H1 (cell line): ENCODE data around the gene PRDM1. TPM values are rescaled to one million over a fixed set of nuclear protein-coding genes. Genes with fewer than 3 reads are reported as not detected.

Source experiments
- CTCF ChIA-PET: fragments of 300-600 bp; sonication (Branson Sonifier 250); formaldehyde crosslinking; loops from one replicate; lab custom pipeline; 2021; ENCODE audit not compliant: partially characterized antibody; lab: Charles Lee
- POLR2A ChIA-PET: fragments of 300-600 bp; sonication (Branson Sonifier 250); formaldehyde crosslinking; loops from one replicate; lab custom pipeline; 2021; ENCODE audit warnings: inconsistent platforms; ENCODE audit not compliant: partially characterized antibody; lab: Charles Lee
- DNase-seq, 2 experiments: peaks; one replicate each; pipeline versions ENCODE4 v3.0.0 to v3.0.0-alpha.2; 2010 to 2022; ENCODE audit warnings: low spot score in 2 of 2, low read depth in 1 of 2, mixed read lengths in 1 of 2
- FAIRE-seq: peaks from 2 replicates; lab custom pipeline; 2011; peaks lifted over from hg19 to GRCh38; lab: Jason Lieb, UNC
- H2AFZ ChIP-seq: 2 replicates; pipeline ENCODE4 v1.8.1; 2012; ENCODE audit warnings: low read length, inconsistent platforms
- H2AK5ac ChIP-seq: 2 replicates; pipeline ENCODE4 v1.6.1; 2013; ENCODE audit warnings: low read depth, low read length
- H2BK120ac ChIP-seq: replicated peaks from 2 replicates; pipeline ENCODE3; 2013; ENCODE audit warnings: low read depth, low read length, inconsistent platforms
- H2BK12ac ChIP-seq: 2 replicates; pipeline ENCODE4 v1.6.1; 2013; ENCODE audit warnings: low read depth, low read length
- H2BK15ac ChIP-seq: 2 replicates; pipeline ENCODE4 v1.6.1; 2013; ENCODE audit warnings: low read length
- H2BK20ac ChIP-seq: 2 replicates; pipeline ENCODE4 v1.6.1; 2013; ENCODE audit warnings: low read length
- H2BK5ac ChIP-seq: 2 replicates; pipeline ENCODE4 v1.6.1; 2013; ENCODE audit warnings: low read depth, low read length
- H3K14ac ChIP-seq: 2 replicates; pipeline ENCODE4 v1.6.1; 2013; ENCODE audit warnings: inconsistent platforms; ENCODE audit not compliant: insufficient read length
- H3K18ac ChIP-seq: 2 replicates; pipeline ENCODE4 v1.6.1; 2013; ENCODE audit warnings: low read length; ENCODE audit errors: extremely low read depth
- H3K23ac ChIP-seq: 2 replicates; pipeline ENCODE4 v1.6.1; 2013; ENCODE audit warnings: inconsistent platforms; ENCODE audit not compliant: insufficient read length
- H3K23me2 ChIP-seq: 2 replicates; pipeline ENCODE4 v1.6.1; 2013; ENCODE audit warnings: low read depth, low read length
- H3K27ac ChIP-seq: 2 replicates; pipeline ENCODE4 v1.6.1; 2011; ENCODE audit warnings: low read depth, low read length, inconsistent platforms
- H3K27me3 ChIP-seq, 4 experiments: replicated peaks in 1 of 4; 1 replicate in 1 of 4; 2 replicates in 3 of 4; pipeline versions ENCODE4 v1.6.1 to v1.8.1; 2011 to 2013; ENCODE audit warnings: low read length in 3 of 4, mild to moderate bottlenecking in 3 of 4, inconsistent platforms in 2 of 4, mixed read lengths in 2 of 4, moderate library complexity in 1 of 4; ENCODE audit not compliant: control insufficient read depth in 3 of 4, insufficient read depth in 3 of 4; ENCODE audit errors: extremely low read depth in 1 of 4
- H3K36me3 ChIP-seq, 4 experiments: 2 replicates each; pipeline versions ENCODE4 v1.6.1 to v1.8.1; 2011 to 2013; ENCODE audit warnings: mild to moderate bottlenecking in 4 of 4, low read length in 3 of 4, moderate library complexity in 2 of 4, control low read depth in 1 of 4, inconsistent platforms in 1 of 4; ENCODE audit not compliant: insufficient read depth in 4 of 4, control insufficient read depth in 2 of 4
- H3K4ac ChIP-seq: replicated peaks from 2 replicates; pipeline ENCODE3; 2013; ENCODE audit warnings: low read length, low read depth, mixed read lengths, inconsistent platforms; ENCODE audit not compliant: insufficient read length
- H3K4me1 ChIP-seq, 4 experiments: replicated peaks in 1 of 4; 1 replicate in 1 of 4; 2 replicates in 3 of 4; pipeline versions ENCODE4 v1.6.1 to v1.8.1; 2011 to 2013; ENCODE audit warnings: low read length in 3 of 4, inconsistent platforms in 2 of 4, mixed read lengths in 1 of 4; ENCODE audit not compliant: insufficient read depth in 4 of 4, control insufficient read depth in 3 of 4
- H3K4me2 ChIP-seq, 2 experiments: 2 replicates each; pipeline versions ENCODE4 v1.6.1 to v1.8.1; 2011 to 2013; ENCODE audit warnings: low read depth in 2 of 2, low read length in 2 of 2, control low read depth in 1 of 2, inconsistent platforms in 1 of 2, mild to moderate bottlenecking in 1 of 2; ENCODE audit not compliant: insufficient read depth in 1 of 2
- H3K4me3 ChIP-seq, 4 experiments: fragments of 200-600, 300-600 bp in 1 of 4; sonication (generic), shearing (Covaris generic), sonication (Bioruptor Twin) in 1 of 4; 2 replicates each; pipeline versions ENCODE4 v1.5.1 to v1.8.1; 2011 to 2016; ENCODE audit warnings: low read length in 4 of 4, low read depth in 3 of 4, control low read depth in 2 of 4, inconsistent platforms in 2 of 4, mild to moderate bottlenecking in 2 of 4, mixed read lengths in 1 of 4, moderate library complexity in 1 of 4; ENCODE audit not compliant: insufficient read depth in 2 of 4; ENCODE audit errors: extremely low read depth in 1 of 4
- H3K56ac ChIP-seq: replicated peaks from 2 replicates; pipeline ENCODE3; 2013; ENCODE audit warnings: low read depth, mild to moderate bottlenecking, mixed read lengths, low read length, inconsistent platforms; ENCODE audit not compliant: insufficient read length
- H3K79me1 ChIP-seq: 2 replicates; pipeline ENCODE4 v1.6.1; 2013; ENCODE audit warnings: low read depth, low read length, control low read depth
- H3K79me2 ChIP-seq, 2 experiments: 2 replicates each; pipeline versions ENCODE4 v1.6.1 to v1.8.1; 2012 to 2013; ENCODE audit warnings: low read length in 2 of 2, mild to moderate bottlenecking in 2 of 2, inconsistent platforms in 1 of 2; ENCODE audit not compliant: insufficient read depth in 2 of 2, control insufficient read depth in 1 of 2
- H3K9ac ChIP-seq, 4 experiments: replicated peaks in 1 of 4; 1 replicate in 1 of 4; 2 replicates in 3 of 4; pipeline versions ENCODE4 v1.6.1 to v1.8.1; 2011 to 2013; ENCODE audit warnings: low read depth in 3 of 4, low read length in 3 of 4, control low read depth in 2 of 4, mild to moderate bottlenecking in 2 of 4, moderate library complexity in 2 of 4, inconsistent platforms in 1 of 4; ENCODE audit errors: extremely low read depth in 1 of 4
- H3K9me3 ChIP-seq, 2 experiments: 2 replicates each; pipeline versions ENCODE4 v1.6.1 to v1.8.1; 2012 to 2013; ENCODE audit warnings: mild to moderate bottlenecking in 2 of 2, moderate library complexity in 2 of 2, control low read depth in 1 of 2, inconsistent platforms in 1 of 2, low read depth in 1 of 2, low read length in 1 of 2, mixed read lengths in 1 of 2; ENCODE audit not compliant: insufficient read depth in 2 of 2
- H4K20me1 ChIP-seq, 2 experiments: replicated peaks in 1 of 2; 2 replicates each; pipeline versions ENCODE3 to v1.8.1; 2011 to 2013; ENCODE audit warnings: inconsistent platforms in 2 of 2, low read length in 2 of 2, mild to moderate bottlenecking in 1 of 2; ENCODE audit not compliant: insufficient read depth in 2 of 2, control insufficient read depth in 1 of 2
- H4K5ac ChIP-seq: 2 replicates; pipeline ENCODE4 v1.6.1; 2013; ENCODE audit warnings: low read length, low read depth, mixed read lengths, inconsistent platforms; ENCODE audit not compliant: insufficient read length
- H4K8ac ChIP-seq: 2 replicates; pipeline ENCODE4 v1.8.0; 2013; ENCODE audit warnings: mild to moderate bottlenecking, moderate library complexity, low read length, inconsistent platforms; ENCODE audit not compliant: insufficient read depth; ENCODE audit errors: extremely low read depth
- H4K91ac ChIP-seq: replicated peaks from 2 replicates; pipeline ENCODE3; 2013; ENCODE audit warnings: low read length, mixed read lengths, inconsistent platforms; ENCODE audit not compliant: insufficient read length
- BRCA1 ChIP-seq: IDR thresholded peaks from 2 replicates; pipeline ENCODE4 v1.6.1; 2012; ENCODE audit warnings: low read depth, low read length, improper control_type of control experiment
- CEBPB ChIP-seq: IDR thresholded peaks from 2 replicates; pipeline ENCODE4 v1.6.1; 2012; ENCODE audit warnings: low read depth, low read length
- EZH2 ChIP-seq: fragments of 200-600 bp; sonication (generic); IDR thresholded peaks from 2 replicates; pipeline ENCODE4 v1.7.1; 2012; ENCODE audit warnings: low read depth, mild to moderate bottlenecking, moderate library complexity, low read length, inconsistent platforms; ENCODE audit not compliant: severe bottlenecking
- KDM5A ChIP-seq: fragments of 200-600 bp; IDR thresholded peaks from 2 replicates; pipeline ENCODE4 v1.7.1; 2012; ENCODE audit warnings: mild to moderate bottlenecking, low read length, inconsistent platforms, mixed read lengths
- POLR2AphosphoS5 ChIP-seq: IDR thresholded peaks from 2 replicates; pipeline ENCODE4 v1.6.1; 2011; ENCODE audit warnings: low read depth, low read length
- RNF2 ChIP-seq: fragments of 200-900, 300-1000 bp; sonication (generic); IDR thresholded peaks from 2 replicates; pipeline ENCODE4 v1.7.1; 2016; ENCODE audit warnings: borderline replicate concordance, low read depth, mild to moderate bottlenecking, antibody characterized with exemption, low read length; ENCODE audit not compliant: poor library complexity, severe bottlenecking; ENCODE audit errors: missing control alignments
- SIN3A ChIP-seq, 2 experiments: IDR thresholded peaks in 1 of 2; conservative IDR thresholded peaks in 1 of 2; 2 replicates each; pipeline ENCODE4 v1.6.1; 2011 to 2012; ENCODE audit warnings: low read length in 2 of 2, improper control_type of control experiment in 1 of 2, low read depth in 1 of 2, mild to moderate bottlenecking in 1 of 2
- SIX5 ChIP-seq: IDR thresholded peaks from 2 replicates; pipeline ENCODE4 v1.6.1; 2011; ENCODE audit warnings: mild to moderate bottlenecking, low read depth, low read length
- WGBS, 2 experiments: shearing (Covaris generic) in 1 of 2; methylation state at CpG; one replicate each; pipeline versions ENCODE4 v1.1.6 to v1.1.7; 2013 to 2015; ENCODE audit warnings: low lambda C conversion rate in 2 of 2, mixed read lengths in 2 of 2, inconsistent platforms in 1 of 2, low coverage in 1 of 2, missing lambda C conversion rate in 1 of 2; ENCODE audit not compliant: insufficient replicate concordance in 2 of 2, insufficient coverage in 1 of 2, insufficient read length in 1 of 2; ENCODE audit errors: extremely low coverage in 1 of 2, missing lambda C conversion rate in 1 of 2; 5-methylcytosine and 5-hydroxymethylcytosine counted together
- polyA plus RNA-seq, 7 experiments: library from polyadenylated mRNA; depleted of rRNA in 3 of 7; stranded (reverse) in 5 of 7; unstranded in 2 of 7; fragments of >200 nt in 5 of 7; fragments of 200-250 nt in 2 of 7; gene quantifications; 1 replicate in 5 of 7; 2 replicates in 1 of 7; 4 replicates in 1 of 7; pipeline versions ENCODE4 v1.2.1 to v1.2.3, GENCODE V29; 2011 to 2013; ENCODE audit warnings: missing spikeins in 2 of 7, mixed read lengths in 2 of 7
- total RNA-seq: library from RNA; stranded (reverse); fragmentation: NEBNext Ultra II Directional; extraction: Animal tissue kit (Norgen Biotek cat#: 25700); gene quantifications from 2 replicates; pipeline ENCODE4 v1.2.1, GENCODE V29; 2021

The PRDM1 gene
- total and polyA plus RNA-seq, 2 of the 8 experiments (the other 6 are each of a cell fraction or from before 2014, with no cell fraction given) = 0.21 to 0.74 TPM

GRCh38 chr6:106158816-106159215, 72.7 kb downstream of the PRDM1 start:
- 48% methylated on average over 1 of the region's 1 CpG; no CpG with 5 or more reads in 1 of the 2 experiments for WGBS, 2 experiments
- no peaks in the 10 kb centered on the region for H3K9me3 ChIP-seq
- H2AFZ ChIP-seq = no peak overlapping the region
- H3K23ac ChIP-seq = no peak overlapping the region
- no peaks in the 10 kb centered on the region for H3K79me1 ChIP-seq
- H3K27me3 ChIP-seq = no peaks in the 10 kb centered on the region; a peak in 1 of 7 replicates
- ChIA-PET POLR2A (no interaction called here), CTCF (interaction anchor here (1.7 to 2.1 kb wide), 2 partner anchors 12 to 29 kb away, joined by 5 to 9 read pairs; no protein-coding TSS in a partner anchor)
- H2BK20ac ChIP-seq = no peak overlapping the region
- H4K91ac ChIP-seq = no peak overlapping the region
- TF ChIP-seq BRCA1 = no peak
- TF ChIP-seq CEBPB = no peak
- TF ChIP-seq SIX5 = no peak
- no peak for TF ChIP-seq POLR2AphosphoS5
- TF ChIP-seq EZH2 = no peak
- TF ChIP-seq KDM5A = no peak
- TF ChIP-seq RNF2 = no peak
- no peak for TF ChIP-seq SIN3A (conservative IDR thresholded peaks at IDR 0.05 in 1 of 2, IDR thresholded peaks at IDR 0.05 in 1 of 2; ENCODE audit: low read depth in 1 of 2, low read length in 2 of 2)
- no peak overlapping the region for H4K5ac ChIP-seq
- no peak overlapping the region for H3K18ac ChIP-seq
- H3K23me2 ChIP-seq = no peaks in the 10 kb centered on the region
- H3K14ac ChIP-seq = no peak overlapping the region
- no peaks in the 10 kb centered on the region for H3K79me2 ChIP-seq
- no peak overlapping the region for H3K56ac ChIP-seq
- H3K36me3 ChIP-seq = no peaks in the 10 kb centered on the region
- H4K20me1 ChIP-seq = no peaks in the 10 kb centered on the region
- H3K4me1 ChIP-seq = peaks cover 7 to 13% (median 9%) of the 10 kb centered on the region in 4 experiments; a peak in 6 of 7 replicates
- no peak overlapping the region for H3K9ac ChIP-seq
- no peak overlapping the region for H3K27ac ChIP-seq
- H2AK5ac ChIP-seq = no peak overlapping the region
- no peak for FAIRE-seq
- no peak for DNase-seq
- no peak overlapping the region for H3K4me2 ChIP-seq
- H4K8ac ChIP-seq = no peak overlapping the region
- no peak overlapping the region for H3K4me3 ChIP-seq
- no peak overlapping the region for H2BK120ac ChIP-seq
- H2BK15ac ChIP-seq = no peak overlapping the region
- no peak overlapping the region for H3K4ac ChIP-seq
- no peak overlapping the region for H2BK5ac ChIP-seq
- no peak overlapping the region for H2BK12ac ChIP-seq
